Naive B cell (primary cell): ENCODE measurements around the gene JMJD7. TPM values are rescaled to one million over a fixed set of nuclear protein-coding genes. Genes with fewer than 3 reads are reported as not detected.

Experiments
- ATAC-seq, 2 donors: fragments of 150-1000 bp; cut with Tn5 transposase; 2 replicates each; pipeline ENCODE4 v1.10.0; 2021; ENCODE audit warnings: low read depth in 2 of 2, mild to moderate bottlenecking in 2 of 2, moderate library complexity in 2 of 2
- DNase-seq: peaks from one replicate; pipeline ENCODE4 v3.0.0; 2022
- H3K27ac Mint-ChIP-seq, 6 donors: one replicate each; pipeline ENCODE4 v1.8.0; 2020 to 2022; ENCODE audit warnings: mild to moderate bottlenecking in 6 of 6, mixed read lengths in 6 of 6, moderate library complexity in 5 of 6, inconsistent platforms in 2 of 6
- H3K27me3 Mint-ChIP-seq, 3 donors: one replicate each; pipeline ENCODE4 v1.8.0; 2021 to 2022; ENCODE audit warnings: mixed read lengths in 3 of 3, mild to moderate bottlenecking in 1 of 3
- H3K36me3 Mint-ChIP-seq, 2 donors: one replicate each; pipeline ENCODE4 v1.8.0; 2020 to 2022; ENCODE audit warnings: mixed read lengths in 2 of 2, inconsistent platforms in 1 of 2, mild to moderate bottlenecking in 1 of 2
- H3K4me1 Mint-ChIP-seq, 3 donors: one replicate each; pipeline ENCODE4 v1.8.0; 2020 to 2022; ENCODE audit warnings: mixed read lengths in 3 of 3, inconsistent platforms in 1 of 3, mild to moderate bottlenecking in 1 of 3, moderate library complexity in 1 of 3
- H3K4me3 Mint-ChIP-seq, 8 donors: one replicate each; pipeline ENCODE4 v1.8.0; 2020 to 2022; ENCODE audit warnings: mild to moderate bottlenecking in 8 of 8, mixed read lengths in 8 of 8, moderate library complexity in 8 of 8, inconsistent platforms in 2 of 8
- H3K9me3 Mint-ChIP-seq, 7 donors: one replicate each; pipeline ENCODE4 v1.8.0; 2020 to 2022; ENCODE audit warnings: mixed read lengths in 7 of 7, mild to moderate bottlenecking in 5 of 7, inconsistent platforms in 2 of 7, moderate library complexity in 1 of 7
- polyA plus RNA-seq, 6 donors: library from polyadenylated mRNA; unstranded; fragments of 300-500 nt; fragmentation: Illumina TruSeq; gene quantifications; one replicate each; pipeline ENCODE4 v1.2.3, GENCODE V29; 2021; ENCODE audit warnings: low read depth in 6 of 6

JMJD7 gene
- polyA plus RNA-seq, 6 donors from 2014 or later: 11.3 to 32.6 (median 14.3) TPM

- Mint-ChIP-seq H3K4me3 (no peak overlapping the region), H3K4me1 (peaks cover 5 to 11% (median 8%) of the 10 kb centered on the region in 3 donors), H3K36me3 (peaks cover 0 to 14% of the 10 kb centered on the region in 2 donors), H3K27ac (no peak overlapping the region), H3K27me3 (peaks cover 0 to 6% (median 0%) of the 10 kb centered on the region in 3 donors), H3K9me3 (no peaks in the 10 kb centered on the region)
- ATAC-seq (no peak), DNase-seq (no peak)
These were observed 20.1 kb downstream of the JMJD7 start for GRCh38 chr15:41847981-41848380.

DNA sequence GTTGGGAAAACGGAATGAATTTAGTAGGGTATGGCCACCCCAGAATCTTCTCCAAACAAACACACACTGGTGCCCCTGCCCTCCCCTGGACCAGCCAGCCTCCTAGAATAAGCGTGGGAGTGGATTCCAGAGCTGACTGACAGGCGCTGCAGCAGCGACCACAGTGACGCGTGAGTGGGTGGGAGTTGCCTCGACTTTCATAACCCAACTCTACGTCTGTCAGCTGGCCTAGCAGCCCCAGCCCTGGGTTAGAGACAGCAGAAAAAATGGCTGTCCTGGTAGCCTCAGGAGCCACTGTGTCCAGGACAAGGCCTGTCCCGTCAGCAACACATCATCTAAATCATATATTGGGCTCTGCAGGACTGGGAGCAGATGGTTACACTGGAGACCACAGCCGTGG is 20.7 kb downstream of the JMJD7 start:
- no peak for DNase-seq
- H3K36me3 Mint-ChIP-seq: peaks cover 0 to 14% of the 10 kb centered on the region in 2 donors
- peaks cover 0 to 6% (median 0%) of the 10 kb centered on the region in 3 donors for H3K27me3 Mint-ChIP-seq
- ATAC-seq: no peak
- H3K4me3 Mint-ChIP-seq: no peak overlapping the region
- H3K27ac Mint-ChIP-seq: peak overlapping the region in 1 of 6 donors; percentile 77
- H3K4me1 Mint-ChIP-seq: peaks cover 5 to 11% (median 8%) of the 10 kb centered on the region in 3 donors
- no peaks in the 10 kb centered on the region for H3K9me3 Mint-ChIP-seq

DNA sequence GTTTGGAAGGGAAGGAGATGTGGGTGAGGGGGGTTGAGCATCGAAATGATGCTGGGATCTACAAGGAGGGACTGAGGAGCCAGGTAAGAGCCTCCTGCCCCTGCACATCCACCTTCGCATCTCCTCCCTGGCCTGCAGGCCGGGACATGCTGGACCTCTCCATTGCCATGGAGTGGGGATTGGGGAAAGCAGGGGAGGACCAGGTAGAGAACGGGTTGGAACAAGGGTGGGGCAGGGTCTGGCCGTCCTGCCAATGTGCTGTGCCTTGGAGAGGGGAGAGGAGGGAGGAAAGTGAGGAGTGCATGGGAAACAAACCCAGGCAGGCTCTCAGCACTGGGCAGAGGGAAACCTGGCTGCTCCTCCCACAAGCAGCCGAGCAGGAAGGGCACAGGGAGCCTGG is 21.3 kb downstream of the JMJD7 start:
- H3K4me3 Mint-ChIP-seq: no peak overlapping the region
- no peaks in the 10 kb centered on the region for H3K9me3 Mint-ChIP-seq
- H3K27me3 Mint-ChIP-seq: peaks cover 0 to 6% (median 0%) of the 10 kb centered on the region in 3 donors
- ATAC-seq (no peak), DNase-seq (no peak)
- H3K27ac Mint-ChIP-seq: peak overlapping the region in 2 of 6 donors; percentile 52 to 84
- H3K4me1 Mint-ChIP-seq: peaks cover 5 to 11% (median 8%) of the 10 kb centered on the region in 3 donors
- peaks cover 0 to 14% of the 10 kb centered on the region in 2 donors for H3K36me3 Mint-ChIP-seq

GRCh38 chr15:41849861-41850260 is 22.0 kb downstream of the JMJD7 start:
- no peaks in the 10 kb centered on the region for H3K9me3 Mint-ChIP-seq
- H3K27me3 Mint-ChIP-seq: peaks cover 0 to 6% (median 0%) of the 10 kb centered on the region in 3 donors
- H3K36me3 Mint-ChIP-seq: peaks cover 0 to 14% of the 10 kb centered on the region in 2 donors
- ATAC-seq: no peak
- no peak overlapping the region for H3K4me3 Mint-ChIP-seq
- DNase-seq: no peak
- peaks cover 5 to 11% (median 8%) of the 10 kb centered on the region in 3 donors for H3K4me1 Mint-ChIP-seq
- no peak overlapping the region for H3K27ac Mint-ChIP-seq

DNA sequence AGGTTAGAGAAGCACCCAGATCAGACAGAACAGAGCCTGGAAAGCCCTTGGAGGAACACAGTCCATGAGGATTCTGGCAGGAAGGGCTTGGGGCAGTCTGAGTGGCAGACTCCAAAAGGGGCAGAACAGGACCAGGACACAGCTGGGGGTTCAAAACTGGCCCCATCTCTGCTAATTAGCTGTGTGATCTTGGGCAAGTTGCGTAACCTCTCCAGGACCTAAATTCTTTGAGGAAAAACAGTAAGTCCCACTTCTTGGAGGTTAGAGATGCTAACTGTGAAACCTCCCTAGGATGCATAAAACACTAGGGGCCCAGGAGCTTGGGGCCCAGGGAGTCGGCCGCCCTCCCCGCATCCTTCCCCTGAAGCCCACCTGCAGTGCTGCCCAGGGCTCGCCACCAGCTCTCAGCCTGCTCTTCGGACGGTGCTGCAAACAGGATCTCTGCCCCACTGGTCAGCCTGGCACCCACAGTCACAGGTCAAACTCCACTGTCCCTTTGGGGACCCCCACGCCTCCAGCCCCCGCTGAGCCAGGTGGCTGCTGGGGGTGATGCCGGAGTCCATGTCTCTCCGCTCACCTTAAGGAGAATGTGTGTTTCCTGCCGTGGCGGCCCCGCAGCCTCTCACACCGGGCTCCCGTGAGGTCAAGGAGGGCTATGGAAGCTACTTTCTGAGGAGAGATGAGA is 22.7 kb downstream of the JMJD7 start:
- Mint-ChIP-seq H3K27ac (peak overlapping the region in 1 of 6 donors; percentile 77), H3K4me1 (peaks cover 5 to 11% (median 8%) of the 10 kb centered on the region in 3 donors), H3K4me3 (no peak overlapping the region), H3K36me3 (peaks cover 0 to 14% of the 10 kb centered on the region in 2 donors), H3K27me3 (peaks cover 0 to 6% (median 0%) of the 10 kb centered on the region in 3 donors), H3K9me3 (no peaks in the 10 kb centered on the region)
- no peak for DNase-seq
- no peak for ATAC-seq

GRCh38 chr15:41851167-41851523 is 23.3 kb downstream of the JMJD7 start:
- peaks cover 0 to 14% of the 10 kb centered on the region in 2 donors for H3K36me3 Mint-ChIP-seq
- H3K9me3 Mint-ChIP-seq: no peaks in the 10 kb centered on the region
- peaks cover 0 to 6% (median 0%) of the 10 kb centered on the region in 3 donors for H3K27me3 Mint-ChIP-seq
- no peak for DNase-seq
- H3K4me3 Mint-ChIP-seq: peak overlapping the region in 1 of 8 donors; percentile 47
- no peak for ATAC-seq
- H3K4me1 Mint-ChIP-seq: peaks cover 5 to 11% (median 8%) of the 10 kb centered on the region in 3 donors
- peak overlapping the region in 1 of 6 donors; percentile 47 for H3K27ac Mint-ChIP-seq

GRCh38 chr15:41851755-41852370 is 24.0 kb downstream of the JMJD7 start:
- DNase-seq: no peak
- Mint-ChIP-seq H3K36me3 (peaks cover 0 to 14% of the 10 kb centered on the region in 2 donors), H3K27ac (no peak overlapping the region), H3K9me3 (no peaks in the 10 kb centered on the region), H3K4me1 (peaks cover 5 to 11% (median 8%) of the 10 kb centered on the region in 3 donors), H3K4me3 (no peak overlapping the region), H3K27me3 (peaks cover 0 to 6% (median 0%) of the 10 kb centered on the region in 3 donors)
- no peak for ATAC-seq

GRCh38 chr15:41852736-41853590 is 25.1 kb downstream of the JMJD7 start:
- no peak overlapping the region for H3K4me3 Mint-ChIP-seq
- H3K27me3 Mint-ChIP-seq: peaks cover 0 to 6% (median 0%) of the 10 kb centered on the region in 3 donors

GRCh38 chr15:41853831-41854230 is 25.9 kb downstream of the JMJD7 start:
- Mint-ChIP-seq H3K4me1 (peaks cover 5 to 11% (median 8%) of the 10 kb centered on the region in 3 donors), H3K27me3 (peaks cover 0 to 6% (median 0%) of the 10 kb centered on the region in 3 donors), H3K9me3 (no peaks in the 10 kb centered on the region), H3K36me3 (no peaks in the 10 kb centered on the region), H3K4me3 (no peak overlapping the region), H3K27ac (no peak overlapping the region)
- ATAC-seq (no peak), DNase-seq (no peak)

More at GRCh38 chr15:41852736-41853590, 25.1 kb downstream of the JMJD7 start:
- Mint-ChIP-seq H3K36me3 (peaks cover 0 to 7% of the 10 kb centered on the region in 2 donors), H3K9me3 (no peaks in the 10 kb centered on the region), H3K27ac (no peak overlapping the region), H3K4me1 (peaks cover 5 to 11% (median 8%) of the 10 kb centered on the region in 3 donors)
- DNase-seq: no peak
- ATAC-seq: no peak

DNA sequence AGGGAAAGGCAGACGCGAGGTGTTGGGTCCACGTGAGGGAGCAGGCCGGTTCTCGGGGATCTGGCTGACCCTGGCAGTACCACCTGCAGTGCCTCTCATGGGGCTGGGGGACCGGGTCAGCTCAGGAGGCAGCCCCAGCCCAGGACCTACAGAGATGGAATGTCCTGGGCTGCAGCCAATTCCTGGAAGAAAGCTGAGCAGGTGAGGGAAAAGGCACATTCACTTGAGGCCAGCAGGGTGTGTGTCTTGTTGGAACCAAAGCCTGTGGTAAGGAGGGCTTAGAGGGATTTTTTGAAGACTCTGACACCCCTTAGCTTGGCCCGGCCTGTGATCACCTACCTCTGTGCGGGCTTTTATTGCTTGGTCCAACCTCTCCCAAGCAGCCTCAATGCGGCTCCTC is 26.6 kb downstream of the JMJD7 start:
- Mint-ChIP-seq H3K4me1 (peaks cover 5 to 11% (median 8%) of the 10 kb centered on the region in 3 donors), H3K27me3 (peaks cover 0 to 6% (median 0%) of the 10 kb centered on the region in 3 donors), H3K27ac (no peak overlapping the region), H3K36me3 (no peaks in the 10 kb centered on the region), H3K9me3 (no peaks in the 10 kb centered on the region), H3K4me3 (no peak overlapping the region)
- ATAC-seq (no peak), DNase-seq (no peak)

DNA sequence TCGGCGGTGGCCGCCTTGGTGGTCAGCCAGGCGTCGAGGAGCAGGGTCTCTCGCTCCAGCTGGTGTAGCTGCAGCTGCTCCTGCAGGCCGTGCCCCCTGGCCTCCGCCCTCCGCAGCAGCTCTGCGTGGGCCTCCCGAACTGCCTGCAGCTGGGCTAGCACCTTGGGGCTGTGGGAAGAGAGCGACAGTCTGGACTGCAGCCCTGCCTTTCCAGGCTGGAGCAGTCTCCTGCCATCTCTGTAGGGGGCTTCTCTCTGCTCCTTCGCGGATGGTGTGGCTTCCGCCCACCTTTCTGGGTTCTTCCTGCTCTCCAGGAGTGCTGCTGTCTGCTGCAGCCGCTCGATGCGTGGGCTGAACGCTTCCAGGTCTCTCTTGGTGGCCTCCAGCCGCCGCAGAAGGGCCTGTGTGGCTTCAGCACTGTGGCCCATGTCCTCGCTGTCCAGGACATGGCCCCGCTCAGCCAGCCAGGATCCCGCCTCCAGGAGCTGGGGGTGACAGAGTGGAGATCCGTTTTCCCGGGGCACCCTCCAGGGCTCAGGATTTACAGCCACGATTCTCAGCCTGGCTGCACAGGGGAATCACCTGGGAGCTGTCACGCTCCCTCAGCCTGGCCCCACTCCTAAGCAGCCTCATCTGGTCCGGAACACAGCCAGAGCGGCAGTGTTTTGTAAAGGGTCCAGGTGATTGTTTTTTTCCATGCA is 27.5 kb downstream of the JMJD7 start:
- Mint-ChIP-seq H3K4me1 (peaks cover 5 to 9% (median 8%) of the 10 kb centered on the region in 3 donors), H3K27ac (no peak overlapping the region), H3K4me3 (no peak overlapping the region), H3K27me3 (peaks cover 0 to 6% (median 0%) of the 10 kb centered on the region in 3 donors), H3K9me3 (no peaks in the 10 kb centered on the region), H3K36me3 (no peaks in the 10 kb centered on the region)
- no peak for DNase-seq
- no peak for ATAC-seq

DNA sequence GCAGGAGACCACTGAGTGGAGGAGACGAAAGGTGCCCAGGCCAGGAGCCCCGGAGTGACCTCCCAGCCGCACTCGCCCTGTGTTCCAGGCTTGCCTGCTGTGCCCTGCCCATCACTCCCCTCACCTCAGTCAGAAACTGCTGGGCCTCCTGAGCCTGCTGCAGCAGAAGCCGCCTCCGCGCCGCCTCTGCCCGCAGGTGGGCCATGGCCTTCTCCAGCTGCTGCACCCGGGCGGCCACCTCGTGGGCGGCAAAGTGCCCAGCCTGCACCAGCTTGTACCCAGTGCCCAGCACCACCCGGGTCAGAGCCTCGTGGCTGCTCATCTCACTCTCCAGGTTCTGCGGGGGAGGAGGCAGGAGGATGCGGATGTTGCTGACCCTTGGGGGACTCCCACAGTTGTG is 28.4 kb downstream of the JMJD7 start:
- H3K9me3 Mint-ChIP-seq: no peaks in the 10 kb centered on the region
- H3K36me3 Mint-ChIP-seq: no peaks in the 10 kb centered on the region
- ATAC-seq: no peak

DNA sequence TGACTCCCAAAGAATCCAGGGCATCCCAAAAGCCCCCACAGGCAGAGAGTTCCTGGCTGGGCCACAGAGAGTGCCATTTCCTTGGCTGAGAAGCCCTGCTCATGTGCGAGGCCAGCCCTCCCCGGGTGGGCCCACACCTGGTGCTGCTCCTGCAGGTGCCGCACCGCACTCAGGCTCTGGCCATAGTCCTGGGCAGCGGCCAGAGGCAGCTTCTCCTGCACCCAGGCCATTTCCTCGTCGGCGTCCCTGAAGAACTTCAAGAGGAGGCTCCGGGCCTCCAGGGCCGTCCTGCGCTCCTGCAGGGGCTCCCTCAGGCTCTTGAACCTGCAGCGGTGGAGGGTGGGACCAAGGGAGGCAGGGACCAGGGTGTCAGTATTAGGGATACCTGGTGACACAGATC is 28.8 kb downstream of the JMJD7 start:
- Mint-ChIP-seq H3K4me1 (no peaks in the 10 kb centered on the region), H3K27me3 (no peaks in the 10 kb centered on the region), H3K27ac (peak overlapping the region in 1 of 6 donors; percentile 51), H3K36me3 (no peaks in the 10 kb centered on the region), H3K9me3 (no peaks in the 10 kb centered on the region), H3K4me3 (no peak overlapping the region)
- no peak for ATAC-seq
- no peak for DNase-seq

More for the DNA sequence above, 28.4 kb downstream of the JMJD7 start:
- H3K27me3 Mint-ChIP-seq: peaks cover 0 to 2% (median 0%) of the 10 kb centered on the region in 3 donors
- no peak overlapping the region for H3K27ac Mint-ChIP-seq
- H3K4me1 Mint-ChIP-seq: peaks cover under 1 to 1% (median under 1%) of the 10 kb centered on the region in 3 donors
- no peak overlapping the region for H3K4me3 Mint-ChIP-seq
- no peak for DNase-seq
